Measurements from ENCODE around the gene PRR5L. TPM values are rescaled to one million over a fixed set of nuclear protein-coding genes. Genes with fewer than 3 reads are reported as not detected.

PRR5L gene
- total and polyA plus RNA-seq, 2 experiments from 2014 or later: 3.1 to 8.9 TPM

DNA sequence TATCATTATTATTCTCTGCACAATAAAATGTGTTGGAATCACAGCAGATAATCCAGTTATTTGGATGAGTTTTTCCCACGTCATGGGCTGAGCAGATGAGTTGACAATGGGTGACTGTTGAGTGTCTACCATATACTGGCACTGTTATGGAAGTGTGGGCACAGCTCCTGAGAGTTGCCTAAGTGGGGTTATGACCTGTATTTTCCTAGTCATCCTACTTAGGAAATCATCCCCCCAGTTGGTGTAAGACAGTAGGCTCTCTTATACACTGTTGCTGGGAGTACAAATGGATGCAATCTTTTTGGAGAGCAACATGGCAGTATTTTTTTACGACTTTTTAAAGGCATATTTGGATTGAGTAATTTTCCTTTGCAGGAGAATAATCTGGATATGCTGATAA lies 147.6 kb downstream of the PRR5L start (continued):
- no peak for TF ChIP-seq ZNF462 (CRISPR knock-in tag; IDR thresholded peaks at IDR 0.05)

DNA sequence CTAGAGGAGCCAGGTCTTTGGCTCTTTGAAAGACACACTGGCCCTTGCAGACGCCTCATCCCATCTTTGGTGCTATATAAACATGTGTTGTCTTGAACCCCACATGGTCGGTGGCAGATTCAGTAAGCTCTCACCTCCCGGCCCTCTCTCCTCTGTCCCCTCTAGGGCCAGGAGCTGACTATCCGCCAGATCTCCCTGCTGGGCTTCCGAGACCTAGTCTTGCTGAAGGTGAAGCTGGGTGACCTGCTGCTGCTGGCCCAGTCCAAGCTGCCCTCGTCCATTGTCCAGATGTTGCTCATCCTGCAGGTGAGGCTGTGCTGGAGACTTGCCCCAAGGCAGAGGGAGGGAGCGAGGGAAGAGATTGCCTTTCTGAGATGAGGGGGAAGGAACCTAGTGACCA lies 150.0 kb downstream of the PRR5L start:
- Mint-ChIP-seq H3K36me3 (ENCODE audit: low read depth) (peaks cover 7% of the 10 kb centered on the region; the same call in 1 of the 3 replicates), H3K4me3 (no peak overlapping the region), H3K4me1 (peaks cover 7% of the 10 kb centered on the region; the same call in 2 of the 3 replicates)

More for the DNA sequence above, 150.0 kb downstream of the PRR5L start:
- no peak for ATAC-seq
- no peak for TF ChIP-seq JUNB (IDR thresholded peaks at IDR 0.05; ENCODE audit: unreplicated experiment)
- TF ChIP-seq, protein P1, sequence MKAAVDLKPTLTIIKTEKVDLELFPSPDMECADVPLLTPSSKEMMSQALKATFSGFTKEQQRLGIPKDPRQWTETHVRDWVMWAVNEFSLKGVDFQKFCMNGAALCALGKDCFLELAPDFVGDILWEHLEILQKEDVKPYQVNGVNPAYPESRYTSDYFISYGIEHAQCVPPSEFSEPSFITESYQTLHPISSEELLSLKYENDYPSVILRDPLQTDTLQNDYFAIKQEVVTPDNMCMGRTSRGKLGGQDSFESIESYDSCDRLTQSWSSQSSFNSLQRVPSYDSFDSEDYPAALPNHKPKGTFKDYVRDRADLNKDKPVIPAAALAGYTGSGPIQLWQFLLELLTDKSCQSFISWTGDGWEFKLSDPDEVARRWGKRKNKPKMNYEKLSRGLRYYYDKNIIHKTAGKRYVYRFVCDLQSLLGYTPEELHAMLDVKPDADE (IDR thresholded peaks at IDR 0.05): no peak
- Mint-ChIP-seq H3K27ac (no peak overlapping the region), H3K27me3 (ENCODE audit: insufficient read depth, low read depth, poor library complexity) (no peaks in the 10 kb centered on the region), H3K9me3 (peaks cover 5% of the 10 kb centered on the region; the same call in 2 of the 3 replicates)
- Histone ChIP-seq H3K4me1 (ENCODE audit: insufficient read depth) (no peaks in the 10 kb centered on the region), H3K4me2 (no peak overlapping the region), H3K27ac (ENCODE audit: low read depth) (no peak overlapping the region), H3K27me3 (ENCODE audit: insufficient read depth) (no peaks in the 10 kb centered on the region), H4K20me1 (replicated peaks; ENCODE audit: insufficient read depth) (no peaks in the 10 kb centered on the region), H3K9me2 (ENCODE audit: insufficient read depth) (no peaks in the 10 kb centered on the region), H3K36me3 (ENCODE audit: insufficient read depth) (no peaks in the 10 kb centered on the region), H3F3A (replicated peaks; ENCODE audit: low read depth) (no peaks in the 10 kb centered on the region), H2AFZ (no peak overlapping the region), H3K79me2 (replicated peaks; ENCODE audit: insufficient read depth) (no peaks in the 10 kb centered on the region), H3K4me3 (no peak overlapping the region)
- no peak for DNase-seq (ENCODE audit: low spot score)

Measured in GM23338 (cell line).